Bone marrow (tissue), 2 donors: ENCODE data around the gene FDXR.
"Not testable (repeated sequence)": the region's sequence is repeated elsewhere in the genome, so short reads cannot be mapped to it uniquely, and the experiment has no call there.

Experiments used
- DNase-seq, 2 donors: peaks; one replicate each; lab custom pipeline; 2025; lab: John Stamatoyannopoulos, UW

FDXR gene

GRCh38 chr17:74871356-74872076, 1.3 kb downstream of the FDXR start:
- DNase-seq: no peak

GRCh38 chr17:74870512-74870911, 2.3 kb downstream of the FDXR start:
- DNase-seq: no peak

- DNase-seq: not testable (repeated sequence)
Observed at GRCh38 chr17:74870028-74870427, 2.8 kb downstream of the FDXR start.

GRCh38 chr17:74868908-74869255, 3.9 kb downstream of the FDXR start:
- no peak for DNase-seq

- no peak for DNase-seq
Observed at GRCh38 chr17:74868251-74868907, 4.4 kb downstream of the FDXR start.

- no peak for DNase-seq
Observed at GRCh38 chr17:74866198-74866835, 6.5 kb downstream of the FDXR start.

- DNase-seq: no peak
Observed at GRCh38 chr17:74865504-74866197, 7.1 kb downstream of the FDXR start.

- peak; percentile 21 to 57 for DNase-seq
Observed at GRCh38 chr17:74864866-74865395, 7.9 kb downstream of the FDXR start.

- no peak for DNase-seq
Observed at GRCh38 chr17:74864297-74864865, 8.4 kb downstream of the FDXR start.

- DNase-seq: no peak
Observed at GRCh38 chr17:74863420-74864296, 9.1 kb downstream of the FDXR start.

GRCh38 chr17:74862919-74863318, 9.9 kb downstream of the FDXR start:
- DNase-seq: no peak

GRCh38 chr17:74862108-74862901, 10.5 kb downstream of the FDXR start:
- DNase-seq: peak; percentile 21 to 50

GRCh38 chr17:74861662-74862107, 11.1 kb downstream of the FDXR start:
- peak in 1 of 2 donors; percentile 48 for DNase-seq

GRCh38 chr17:74860872-74861661, 11.7 kb downstream of the FDXR start:
- no peak for DNase-seq

- no peak for DNase-seq
Observed at GRCh38 chr17:74860229-74860871, 12.4 kb downstream of the FDXR start.

GRCh38 chr17:74859459-74860228, 13.2 kb downstream of the FDXR start, which contains the start of gene GRIN2C:
TSS of gene GRIN2C (minus strand) at chr17:74859885. CDS start at chr17:74855092, 4,793 bp downstream.
- DNase-seq: no peak

GRCh38 chr17:74858672-74859458, 13.9 kb downstream of the FDXR start:
- no peak for DNase-seq
